ENCODE measurements around the gene ITPK1. TPM values are rescaled to one million over a fixed set of nuclear protein-coding genes. Genes with fewer than 3 reads are reported as not detected.
A peak's percentile ranks its signal among the peaks of the same experiment; 100 is the strongest.

ITPK1 gene
- total RNA-seq, 1 donor from 2014 or later: 112 TPM

DNA sequence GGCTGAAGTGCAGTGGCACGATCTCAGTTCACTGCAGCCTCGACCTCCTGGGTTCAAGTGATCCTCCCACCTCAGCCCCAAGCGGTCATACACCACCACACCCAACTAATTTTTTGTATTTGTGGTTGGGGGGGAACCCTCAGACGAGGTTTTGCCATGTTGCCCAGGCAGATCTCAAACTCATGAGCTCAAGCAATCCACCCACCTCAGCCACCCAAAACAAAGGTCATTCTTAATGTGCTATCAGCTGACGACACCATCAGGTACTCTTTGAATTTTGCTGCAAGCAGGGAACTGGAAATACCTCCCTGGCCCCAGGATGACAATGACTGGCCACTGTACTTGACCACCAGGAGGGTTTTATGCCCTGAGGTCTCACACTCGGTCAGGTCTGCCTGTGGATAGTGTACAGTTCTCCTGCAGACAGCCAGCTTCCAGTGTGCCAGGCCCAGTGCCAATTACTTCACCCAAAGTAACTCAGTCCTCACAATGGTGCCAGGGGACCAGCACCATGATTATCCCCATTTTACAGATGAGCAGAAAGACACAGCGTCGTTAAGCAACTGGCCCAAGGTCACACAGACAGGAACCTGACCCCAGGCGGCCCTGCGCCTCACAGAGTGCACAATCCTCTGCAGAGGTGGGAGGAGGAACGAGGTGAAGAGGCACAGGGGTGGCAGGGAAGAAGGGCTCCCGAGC lies 42.9 kb downstream of the ITPK1 start:
- H3K9me3 ChIP-seq (replicated peaks): no peaks in the 10 kb centered on the region
- TF ChIP-seq CTCF (IDR thresholded peaks at IDR 0.05; ENCODE audit: borderline replicate concordance): no peak
- H3K4me1 ChIP-seq: peaks cover 55% of the 10 kb centered on the region
- no peaks in the 10 kb centered on the region for H3K36me3 ChIP-seq
- H3K27me3 ChIP-seq (ENCODE audit: low read depth): no peaks in the 10 kb centered on the region
- DNase-seq: no peak
- intact Hi-C loops (cut with micrococcal nuclease): no loop called here
- no peak overlapping the region for H3K4me3 ChIP-seq
- H3K27ac ChIP-seq (replicated peaks): peak overlapping the region; percentile 86

GRCh38 chr14:93068711-93069110 lies 47.0 kb downstream of the ITPK1 start:
- peaks cover 69% of the 10 kb centered on the region for H3K4me1 ChIP-seq

GRCh38 chr14:93067088-93067487 lies 48.6 kb downstream of the ITPK1 start:
- no peaks in the 10 kb centered on the region for H3K36me3 ChIP-seq
- H3K27ac ChIP-seq (replicated peaks): peak overlapping the region; percentile 42
- intact Hi-C loops (cut with micrococcal nuclease): no loop called here

More at GRCh38 chr14:93068711-93069110, 47.0 kb downstream of the ITPK1 start:
- peak; percentile 59 for DNase-seq
- H3K36me3 ChIP-seq: no peaks in the 10 kb centered on the region
- intact Hi-C loops (cut with micrococcal nuclease): no loop called here
- no peak for TF ChIP-seq CTCF (IDR thresholded peaks at IDR 0.05; ENCODE audit: borderline replicate concordance)
- H3K27me3 ChIP-seq (ENCODE audit: low read depth): no peaks in the 10 kb centered on the region
- peak overlapping the region; percentile 42 for H3K27ac ChIP-seq (replicated peaks)
- H3K4me3 ChIP-seq: no peak overlapping the region
- no peaks in the 10 kb centered on the region for H3K9me3 ChIP-seq (replicated peaks)

GRCh38 chr14:93065272-93065730 lies 50.4 kb downstream of the ITPK1 start:
- H3K4me3 ChIP-seq: no peak overlapping the region
- peak overlapping the region; percentile 78 for H3K27ac ChIP-seq (replicated peaks)
- peaks cover 90% of the 10 kb centered on the region for H3K4me1 ChIP-seq
- H3K9me3 ChIP-seq (replicated peaks): no peaks in the 10 kb centered on the region
- no peaks in the 10 kb centered on the region for H3K36me3 ChIP-seq
- intact Hi-C loops (cut with micrococcal nuclease): no loop called here
- no peak for TF ChIP-seq CTCF (IDR thresholded peaks at IDR 0.05; ENCODE audit: borderline replicate concordance)
- DNase-seq: no peak
- no peaks in the 10 kb centered on the region for H3K27me3 ChIP-seq (ENCODE audit: low read depth)

More at GRCh38 chr14:93067088-93067487, 48.6 kb downstream of the ITPK1 start:
- H3K9me3 ChIP-seq (replicated peaks): no peaks in the 10 kb centered on the region
- H3K4me3 ChIP-seq: no peak overlapping the region
- DNase-seq: no peak
- H3K4me1 ChIP-seq: peaks cover 72% of the 10 kb centered on the region
- TF ChIP-seq CTCF (IDR thresholded peaks at IDR 0.05; ENCODE audit: borderline replicate concordance): no peak
- no peaks in the 10 kb centered on the region for H3K27me3 ChIP-seq (ENCODE audit: low read depth)

DNA sequence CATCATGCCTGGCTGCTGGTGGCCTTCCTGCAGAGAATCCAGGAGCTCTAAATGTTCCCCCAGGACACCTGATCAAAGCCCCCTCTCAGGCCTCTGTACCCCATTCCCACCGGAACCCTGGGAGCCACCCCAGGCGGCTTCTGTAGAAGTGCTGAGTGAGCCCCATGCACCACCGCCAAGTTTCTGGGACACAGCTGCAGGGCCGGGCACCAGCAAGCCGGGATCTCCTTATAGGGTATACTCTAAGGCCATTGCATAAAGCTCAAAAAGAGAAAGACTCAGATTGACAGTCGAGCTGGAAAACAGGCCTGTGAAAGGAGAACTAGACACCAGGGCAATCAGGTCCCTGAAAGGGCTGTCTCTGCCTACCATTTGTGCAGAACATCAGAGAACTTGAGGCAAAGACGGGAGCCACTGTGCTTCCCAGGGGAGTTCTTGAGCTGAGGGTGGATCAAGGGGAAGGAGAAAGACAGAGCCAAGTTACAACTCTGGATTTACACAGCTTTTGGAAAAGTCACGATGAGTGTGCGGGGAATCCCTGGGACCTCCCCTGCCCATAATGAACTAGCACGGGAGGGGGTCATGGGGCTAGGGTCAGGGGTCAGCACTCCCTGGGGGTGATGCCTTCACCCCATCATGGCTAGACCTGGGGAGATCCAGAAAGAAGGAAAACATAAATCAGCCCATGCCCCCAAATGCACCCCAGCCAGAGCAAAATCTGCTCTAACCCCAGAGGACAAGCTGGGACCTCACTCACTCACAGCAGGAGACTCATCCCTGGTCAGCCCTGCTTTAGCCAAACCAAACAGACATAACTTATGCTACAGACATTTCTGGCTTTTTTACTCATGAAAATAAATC lies 51.1 kb downstream of the ITPK1 start:
- peaks cover 97% of the 10 kb centered on the region for H3K4me1 ChIP-seq
- no peaks in the 10 kb centered on the region for H3K9me3 ChIP-seq (replicated peaks)
- H3K27me3 ChIP-seq (ENCODE audit: low read depth): no peaks in the 10 kb centered on the region
- no peaks in the 10 kb centered on the region for H3K36me3 ChIP-seq
- peak; percentile 42 for DNase-seq
- peak overlapping the region; percentile 78 for H3K27ac ChIP-seq (replicated peaks)
- no peak for TF ChIP-seq CTCF (IDR thresholded peaks at IDR 0.05; ENCODE audit: borderline replicate concordance)
- intact Hi-C loops (cut with micrococcal nuclease): no loop called here
- no peak overlapping the region for H3K4me3 ChIP-seq
